ENCODE results near the gene CLDN3. TPM values are rescaled to one million over a fixed set of nuclear protein-coding genes. Genes with fewer than 3 reads are reported as not detected.

Gene CLDN3
- total and polyA plus RNA-seq, 10 of the 15 experiments (the other 5 are each of a cell fraction or from before 2014, with no cell fraction given) = 0.05 TPM; not detected in 9

DNA sequence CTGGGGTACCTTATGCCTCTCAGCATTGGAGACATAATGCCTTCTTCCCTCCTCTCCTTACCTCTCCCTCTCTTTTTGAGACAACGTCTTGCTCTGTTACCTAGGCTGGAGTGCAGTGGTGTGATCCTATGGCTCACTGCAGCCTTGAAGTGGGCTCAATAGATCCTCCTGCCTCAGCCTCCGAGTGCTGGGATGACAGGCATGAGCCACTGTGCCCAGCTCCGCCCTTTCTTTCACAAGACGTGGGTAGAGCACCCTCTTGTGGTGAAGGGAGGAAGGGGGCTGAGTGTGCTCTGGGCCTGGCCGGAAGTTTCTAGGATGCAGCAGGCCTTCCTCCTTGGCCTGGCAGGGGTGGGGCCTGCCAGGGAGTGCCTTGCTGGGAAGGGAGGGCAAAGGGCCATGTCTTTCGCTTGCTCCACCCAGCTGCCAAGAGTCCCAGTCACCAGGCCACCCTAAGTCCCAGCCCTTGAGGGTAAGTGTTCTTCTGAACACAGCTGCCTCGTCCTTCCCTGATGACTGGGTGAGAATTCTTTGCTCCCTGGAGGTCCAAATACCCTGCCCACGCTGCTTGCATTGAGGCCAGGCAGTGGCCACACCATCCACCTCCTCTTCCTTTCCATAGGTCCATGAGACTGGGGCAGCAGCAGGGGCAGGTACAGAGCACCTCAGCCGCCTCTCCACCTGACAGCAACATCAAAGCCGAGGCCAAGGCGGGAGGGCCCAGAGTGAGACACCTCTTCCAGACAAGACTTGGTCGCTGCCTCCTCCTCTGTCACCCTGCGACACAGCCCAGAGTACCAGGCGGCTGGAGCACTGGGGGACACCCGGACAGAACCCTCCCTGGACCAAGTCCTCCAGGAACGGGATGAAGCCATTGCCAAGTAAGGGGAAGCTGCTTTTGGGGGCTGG lies 35.2 kb downstream of the CLDN3 start (continued):
- TF ChIP-seq, protein P1, sequence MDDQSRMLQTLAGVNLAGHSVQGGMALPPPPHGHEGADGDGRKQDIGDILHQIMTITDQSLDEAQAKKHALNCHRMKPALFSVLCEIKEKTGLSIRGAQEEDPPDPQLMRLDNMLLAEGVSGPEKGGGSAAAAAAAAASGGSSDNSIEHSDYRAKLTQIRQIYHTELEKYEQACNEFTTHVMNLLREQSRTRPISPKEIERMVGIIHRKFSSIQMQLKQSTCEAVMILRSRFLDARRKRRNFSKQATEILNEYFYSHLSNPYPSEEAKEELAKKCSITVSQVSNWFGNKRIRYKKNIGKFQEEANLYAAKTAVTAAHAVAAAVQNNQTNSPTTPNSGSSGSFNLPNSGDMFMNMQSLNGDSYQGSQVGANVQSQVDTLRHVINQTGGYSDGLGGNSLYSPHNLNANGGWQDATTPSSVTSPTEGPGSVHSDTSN (IDR thresholded peaks at IDR 0.05; ENCODE audit: insufficient replicate concordance, low read depth, low read length) = peak; percentile 65
- TF ChIP-seq CREB1 (IDR thresholded peaks at IDR 0.05; ENCODE audit: low read depth) (no peak; the same call in 1 of the 2 replicates), YBX1 (IDR thresholded peaks at IDR 0.05) (no peak), ZNF622 (IDR thresholded peaks at IDR 0.05) (no peak), POLR2AphosphoS5 (IDR thresholded peaks at IDR 0.05; ENCODE audit: low read length) (0 out of 2 replicates have a peak, but pooled peaks have one; percentile 33), ATF7 (IDR thresholded peaks at IDR 0.05; ENCODE audit: low read depth) (no peak)
- TF ChIP-seq, protein P2, sequence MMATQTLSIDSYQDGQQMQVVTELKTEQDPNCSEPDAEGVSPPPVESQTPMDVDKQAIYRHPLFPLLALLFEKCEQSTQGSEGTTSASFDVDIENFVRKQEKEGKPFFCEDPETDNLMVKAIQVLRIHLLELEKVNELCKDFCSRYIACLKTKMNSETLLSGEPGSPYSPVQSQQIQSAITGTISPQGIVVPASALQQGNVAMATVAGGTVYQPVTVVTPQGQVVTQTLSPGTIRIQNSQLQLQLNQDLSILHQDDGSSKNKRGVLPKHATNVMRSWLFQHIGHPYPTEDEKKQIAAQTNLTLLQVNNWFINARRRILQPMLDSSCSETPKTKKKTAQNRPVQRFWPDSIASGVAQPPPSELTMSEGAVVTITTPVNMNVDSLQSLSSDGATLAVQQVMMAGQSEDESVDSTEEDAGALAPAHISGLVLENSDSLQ (IDR thresholded peaks at IDR 0.05) = peak; percentile 91
- TF ChIP-seq, protein P3, sequence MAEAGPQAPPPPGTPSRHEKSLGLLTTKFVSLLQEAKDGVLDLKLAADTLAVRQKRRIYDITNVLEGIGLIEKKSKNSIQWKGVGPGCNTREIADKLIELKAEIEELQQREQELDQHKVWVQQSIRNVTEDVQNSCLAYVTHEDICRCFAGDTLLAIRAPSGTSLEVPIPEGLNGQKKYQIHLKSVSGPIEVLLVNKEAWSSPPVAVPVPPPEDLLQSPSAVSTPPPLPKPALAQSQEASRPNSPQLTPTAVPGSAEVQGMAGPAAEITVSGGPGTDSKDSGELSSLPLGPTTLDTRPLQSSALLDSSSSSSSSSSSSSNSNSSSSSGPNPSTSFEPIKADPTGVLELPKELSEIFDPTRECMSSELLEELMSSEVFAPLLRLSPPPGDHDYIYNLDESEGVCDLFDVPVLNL (IDR thresholded peaks at IDR 0.05; ENCODE audit: low read depth, low read length) = no peak

All from GM12878 (cell line).